ENCODE results near the gene GATB.

Gene GATB

GRCh38 chr4:151694961-151695720 lies 65.7 kb downstream of the GATB start:
- DNase-seq, result no peak

GRCh38 chr4:151692821-151693673 lies 67.8 kb downstream of the GATB start:
- DNase-seq, result no peak

- DNase-seq, result no peak
Observed at GRCh38 chr4:151692443-151692782, 68.4 kb downstream of the GATB start.

GRCh38 chr4:151691639-151692442 lies 69.0 kb downstream of the GATB start:
- no peak for DNase-seq

GRCh38 chr4:151690876-151691275 lies 69.9 kb downstream of the GATB start:
- DNase-seq, result no peak

GRCh38 chr4:151690164-151690870 lies 70.5 kb downstream of the GATB start:
- peak; percentile 46 for DNase-seq

GRCh38 chr4:151689211-151689991 lies 71.4 kb downstream of the GATB start:
- DNase-seq, result no peak

- no peak for DNase-seq
Observed at GRCh38 chr4:151688785-151689043, 72.1 kb downstream of the GATB start.

- peak; percentile 58 for DNase-seq
Observed at GRCh38 chr4:151688003-151688784, 72.6 kb downstream of the GATB start.

- DNase-seq, result no peak
Observed at GRCh38 chr4:151687021-151687640, 73.7 kb downstream of the GATB start.

- DNase-seq, result no peak
Observed at GRCh38 chr4:151685303-151685702, 75.5 kb downstream of the GATB start.

GRCh38 chr4:151681085-151681484 lies 79.7 kb downstream of the GATB start:
- no peak for DNase-seq

GRCh38 chr4:151679231-151679630 lies 81.6 kb downstream of the GATB start:
- no peak for DNase-seq

- DNase-seq, result no peak
Observed at GRCh38 chr4:151678048-151678872, 82.5 kb downstream of the GATB start.

GRCh38 chr4:151677193-151677592 lies 83.6 kb downstream of the GATB start:
- no peak for DNase-seq

GRCh38 chr4:151676301-151676700 lies 84.5 kb downstream of the GATB start:
- DNase-seq, result peak; percentile 48

GRCh38 chr4:151675411-151675971 lies 85.3 kb downstream of the GATB start:
- DNase-seq, result no peak

GRCh38 chr4:151674804-151675391 lies 85.9 kb downstream of the GATB start:
- DNase-seq, result no peak

Data from fibroblast of skin of scalp (primary cell).